Ishikawa (cell line): ENCODE results near the gene SNIP1.

Experiments used
- CEBPB ChIP-seq: IDR thresholded peaks from 2 replicates; pipeline ENCODE4 v1.6.1; 2012
- CREB1 ChIP-seq: IDR thresholded peaks from 2 replicates; pipeline ENCODE4 v1.6.1; 2012; ENCODE audit warnings: low read depth
- EGR1 ChIP-seq: IDR thresholded peaks from 2 replicates; pipeline ENCODE4 v1.6.1; 2012
- EP300 ChIP-seq: IDR thresholded peaks from 2 replicates; pipeline ENCODE4 v1.6.1; 2012; ENCODE audit warnings: borderline replicate concordance
- FOXM1 ChIP-seq: IDR thresholded peaks from 2 replicates; pipeline ENCODE4 v1.6.1; 2012; ENCODE audit warnings: low read depth, borderline replicate concordance
- NFIC ChIP-seq: IDR thresholded peaks from 2 replicates; pipeline ENCODE4 v1.6.1; 2012
- RAD21 ChIP-seq: IDR thresholded peaks from 2 replicates; pipeline ENCODE4 v1.6.1; 2012; ENCODE audit warnings: low read depth
- TAF1 ChIP-seq: IDR thresholded peaks from 2 replicates; pipeline ENCODE4 v1.6.1; 2012; ENCODE audit warnings: low read depth, mild to moderate bottlenecking
- TCF12 ChIP-seq: IDR thresholded peaks from 2 replicates; pipeline ENCODE4 v1.6.1; 2012; ENCODE audit warnings: low read depth
- TEAD4 ChIP-seq: IDR thresholded peaks from 2 replicates; pipeline ENCODE4 v1.6.1; 2012
- YY1 ChIP-seq: IDR thresholded peaks from 2 replicates; pipeline ENCODE4 v1.6.1; 2012; ENCODE audit warnings: low read depth
- ZBTB7A ChIP-seq: IDR thresholded peaks from 2 replicates; pipeline ENCODE4 v1.6.1; 2012; ENCODE audit warnings: low read depth
- TF ChIP-seq, protein P1 (sequence below): IDR thresholded peaks from 2 replicates; pipeline ENCODE4 v1.6.1; 2012
- TF ChIP-seq, protein P2 (sequence below): IDR thresholded peaks from 2 replicates; pipeline ENCODE4 v1.6.1; 2012
- TF ChIP-seq, protein P3 (sequence below): IDR thresholded peaks from 2 replicates; pipeline ENCODE4 v1.6.1; 2012; ENCODE audit warnings: low read depth, mild to moderate bottlenecking

The SNIP1 gene

DNA sequence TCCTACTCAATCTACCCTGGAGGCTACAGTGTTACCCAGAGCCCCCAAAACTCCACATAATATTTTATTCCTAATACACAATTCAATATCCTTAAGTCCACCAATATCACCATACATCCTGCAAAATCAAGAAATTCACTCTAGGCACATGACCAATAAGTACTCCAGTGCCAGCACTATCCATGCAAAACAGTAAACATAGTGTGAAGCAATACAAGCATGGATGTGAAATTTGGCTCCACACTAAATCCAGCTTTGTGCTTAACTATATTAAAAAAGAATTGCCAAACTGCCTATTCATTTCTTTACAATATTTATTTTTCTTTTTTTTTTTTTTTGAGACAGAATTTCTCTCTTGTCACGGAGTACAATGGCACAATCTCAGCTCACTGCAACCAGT is 36.5 kb downstream of the SNIP1 start:
- no peak for TF ChIP-seq EP300
- TF ChIP-seq CEBPB: no peak
- TF ChIP-seq, protein P1, sequence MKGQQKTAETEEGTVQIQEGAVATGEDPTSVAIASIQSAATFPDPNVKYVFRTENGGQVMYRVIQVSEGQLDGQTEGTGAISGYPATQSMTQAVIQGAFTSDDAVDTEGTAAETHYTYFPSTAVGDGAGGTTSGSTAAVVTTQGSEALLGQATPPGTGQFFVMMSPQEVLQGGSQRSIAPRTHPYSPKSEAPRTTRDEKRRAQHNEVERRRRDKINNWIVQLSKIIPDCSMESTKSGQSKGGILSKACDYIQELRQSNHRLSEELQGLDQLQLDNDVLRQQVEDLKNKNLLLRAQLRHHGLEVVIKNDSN: no peak
- TF ChIP-seq, protein P2, sequence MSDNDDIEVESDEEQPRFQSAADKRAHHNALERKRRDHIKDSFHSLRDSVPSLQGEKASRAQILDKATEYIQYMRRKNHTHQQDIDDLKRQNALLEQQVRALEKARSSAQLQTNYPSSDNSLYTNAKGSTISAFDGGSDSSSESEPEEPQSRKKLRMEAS: no peak
- no peak for TF ChIP-seq FOXM1
- TF ChIP-seq ZBTB7A: no peak
- no peak for TF ChIP-seq CREB1
- no peak for TF ChIP-seq TAF1
- TF ChIP-seq YY1: no peak
- no peak for TF ChIP-seq EGR1
- TF ChIP-seq, protein P3, sequence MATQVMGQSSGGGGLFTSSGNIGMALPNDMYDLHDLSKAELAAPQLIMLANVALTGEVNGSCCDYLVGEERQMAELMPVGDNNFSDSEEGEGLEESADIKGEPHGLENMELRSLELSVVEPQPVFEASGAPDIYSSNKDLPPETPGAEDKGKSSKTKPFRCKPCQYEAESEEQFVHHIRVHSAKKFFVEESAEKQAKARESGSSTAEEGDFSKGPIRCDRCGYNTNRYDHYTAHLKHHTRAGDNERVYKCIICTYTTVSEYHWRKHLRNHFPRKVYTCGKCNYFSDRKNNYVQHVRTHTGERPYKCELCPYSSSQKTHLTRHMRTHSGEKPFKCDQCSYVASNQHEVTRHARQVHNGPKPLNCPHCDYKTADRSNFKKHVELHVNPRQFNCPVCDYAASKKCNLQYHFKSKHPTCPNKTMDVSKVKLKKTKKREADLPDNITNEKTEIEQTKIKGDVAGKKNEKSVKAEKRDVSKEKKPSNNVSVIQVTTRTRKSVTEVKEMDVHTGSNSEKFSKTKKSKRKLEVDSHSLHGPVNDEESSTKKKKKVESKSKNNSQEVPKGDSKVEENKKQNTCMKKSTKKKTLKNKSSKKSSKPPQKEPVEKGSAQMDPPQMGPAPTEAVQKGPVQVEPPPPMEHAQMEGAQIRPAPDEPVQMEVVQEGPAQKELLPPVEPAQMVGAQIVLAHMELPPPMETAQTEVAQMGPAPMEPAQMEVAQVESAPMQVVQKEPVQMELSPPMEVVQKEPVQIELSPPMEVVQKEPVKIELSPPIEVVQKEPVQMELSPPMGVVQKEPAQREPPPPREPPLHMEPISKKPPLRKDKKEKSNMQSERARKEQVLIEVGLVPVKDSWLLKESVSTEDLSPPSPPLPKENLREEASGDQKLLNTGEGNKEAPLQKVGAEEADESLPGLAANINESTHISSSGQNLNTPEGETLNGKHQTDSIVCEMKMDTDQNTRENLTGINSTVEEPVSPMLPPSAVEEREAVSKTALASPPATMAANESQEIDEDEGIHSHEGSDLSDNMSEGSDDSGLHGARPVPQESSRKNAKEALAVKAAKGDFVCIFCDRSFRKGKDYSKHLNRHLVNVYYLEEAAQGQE: no peak
- no peak for TF ChIP-seq RAD21
- TF ChIP-seq NFIC: no peak
- no peak for TF ChIP-seq TEAD4
- TF ChIP-seq TCF12: no peak

DNA sequence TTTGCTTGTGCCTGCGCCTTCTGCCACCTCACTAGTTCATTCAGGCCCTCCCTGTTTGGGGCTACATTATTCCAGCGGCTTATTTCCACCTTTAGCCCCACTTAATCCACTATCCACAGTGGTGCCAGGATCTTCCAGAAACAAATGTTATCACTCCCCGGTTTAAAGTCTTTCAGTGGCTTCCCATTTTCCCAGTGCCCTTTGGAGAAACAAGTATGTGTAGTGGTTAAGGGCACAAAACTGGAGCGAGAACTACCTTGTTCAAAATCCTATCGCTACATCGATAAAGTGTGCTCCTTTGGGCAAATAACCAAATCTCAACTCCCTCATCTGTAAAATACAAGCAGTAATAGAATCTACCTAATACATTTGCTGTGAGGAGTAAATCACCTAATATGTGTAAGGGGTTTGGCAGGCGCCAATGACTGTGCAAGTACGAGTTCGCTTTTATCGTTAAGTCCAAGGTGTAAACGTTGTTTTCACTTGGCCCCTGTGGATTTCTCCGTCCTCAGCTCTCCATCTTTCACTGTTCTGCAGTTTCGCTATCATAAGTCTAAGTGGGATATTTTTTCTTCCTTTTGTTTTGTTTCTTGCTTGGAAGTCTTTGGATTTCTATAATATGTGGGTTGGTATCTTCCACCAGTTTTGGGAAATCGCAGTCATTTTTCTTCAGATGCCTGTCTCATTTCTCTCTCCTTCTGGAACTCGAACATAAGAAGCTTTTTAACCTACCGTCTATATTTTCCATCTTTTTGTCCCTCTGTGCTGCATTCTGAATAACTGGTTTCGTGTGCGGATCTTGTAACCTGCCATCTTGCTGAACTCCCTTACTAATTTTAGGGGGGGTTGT is 38.7 kb downstream of the SNIP1 start:
- TF ChIP-seq ZBTB7A (no peak), TCF12 (no peak), RAD21 (no peak), EP300 (no peak), FOXM1 (no peak), TEAD4 (no peak), CREB1 (no peak), CEBPB (no peak), TAF1 (no peak), YY1 (no peak), NFIC (no peak), EGR1 (no peak)
- TF ChIP-seq, protein P3: no peak
- TF ChIP-seq, protein P2: no peak
- TF ChIP-seq, protein P1: no peak

DNA sequence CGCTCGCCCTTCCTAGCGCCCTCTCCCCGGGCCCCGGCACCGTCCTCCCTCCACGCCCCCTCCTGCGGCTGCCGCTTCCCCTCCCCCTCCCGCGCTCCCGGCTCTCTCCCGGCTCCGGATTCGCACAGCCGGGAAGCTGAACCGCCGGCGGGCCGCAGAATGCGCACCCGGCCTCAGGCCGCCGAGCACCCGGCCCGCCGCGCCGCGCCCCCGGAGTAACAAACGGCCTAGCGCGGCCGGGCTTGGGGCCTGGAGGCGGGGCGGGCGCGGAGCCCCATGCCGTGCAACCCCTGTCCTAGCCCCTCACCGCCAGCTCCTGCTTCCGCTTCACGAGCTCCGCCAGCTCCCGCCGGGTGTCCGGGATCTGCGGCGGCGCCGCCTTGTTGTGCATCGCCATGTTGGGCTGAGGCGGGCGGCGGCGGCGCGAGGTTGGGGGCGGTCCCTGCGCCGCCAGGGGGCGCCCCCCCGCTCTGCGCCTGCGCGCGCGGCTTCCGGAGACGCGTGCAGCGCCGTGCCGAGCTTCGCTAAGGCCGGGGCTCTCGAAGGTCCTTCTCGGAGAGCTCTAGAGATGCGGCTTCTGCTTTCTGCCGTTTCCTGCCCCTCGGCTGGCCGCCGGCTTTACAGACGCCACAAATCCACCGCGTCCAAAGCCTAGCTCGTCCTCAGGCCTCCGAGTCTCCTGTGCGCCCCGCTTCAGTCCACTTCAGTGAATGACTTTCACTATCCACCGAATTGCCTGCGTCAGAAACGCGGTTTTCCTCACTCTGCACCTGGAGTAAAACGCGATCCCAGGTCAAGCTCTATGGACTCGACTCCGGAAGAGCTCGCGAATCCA is 39.5 kb downstream of the SNIP1 start, which contains the start of gene MEAF6:
Gene MEAF6 (minus strand): TSS at position 417 of the 835 bp plus-strand sequence. CDS start 20 bp downstream, at position 397.
- TF ChIP-seq, protein P2: peak; percentile 90
- peak; percentile 77 for TF ChIP-seq TAF1
- no peak for TF ChIP-seq CREB1
- no peak for TF ChIP-seq ZBTB7A
- no peak for TF ChIP-seq EGR1
- TF ChIP-seq YY1: peak; percentile 87
- no peak for TF ChIP-seq EP300
- no peak for TF ChIP-seq NFIC
- TF ChIP-seq, protein P1: no peak
- no peak for TF ChIP-seq CEBPB
- TF ChIP-seq, protein P3: no peak
- TF ChIP-seq TCF12: 0 out of 2 replicates have a peak, but pooled peaks have one; percentile 13
- TF ChIP-seq FOXM1: no peak
- no peak for TF ChIP-seq TEAD4
- no peak for TF ChIP-seq RAD21
